SJCRH30 (cell line): ENCODE data around the gene P2RX3. TPM values are rescaled to one million over a fixed set of nuclear protein-coding genes. Genes with fewer than 3 reads are reported as not detected.

Experiments used
- DNase-seq, 2 experiments: peaks; one replicate each; pipeline ENCODE4 v3.0.0-alpha.2; 2015 to 2020
- H3K27ac ChIP-seq: fragments of 250-450 bp; sonication (Bioruptor Pico); 2 replicates; pipeline ENCODE4 v1.5.1; 2020; ENCODE audit warnings: mild to moderate bottlenecking, moderate library complexity
- H3K27me3 ChIP-seq: fragments of 250-450 bp; sonication (Bioruptor Pico); 2 replicates; pipeline ENCODE4 v1.5.1; 2020; ENCODE audit warnings: mild to moderate bottlenecking, moderate library complexity
- H3K36me3 ChIP-seq: fragments of 250-450 bp; sonication (Bioruptor Pico); 2 replicates; pipeline ENCODE4 v1.5.1; 2020; ENCODE audit warnings: mild to moderate bottlenecking, moderate library complexity
- H3K4me1 ChIP-seq: fragments of 250-450 bp; sonication (Bioruptor Pico); 2 replicates; pipeline ENCODE4 v1.5.1; 2020; ENCODE audit warnings: mild to moderate bottlenecking, moderate library complexity
- H3K4me3 ChIP-seq: fragments of 250-450 bp; sonication (Bioruptor Pico); 2 replicates; pipeline ENCODE4 v1.5.1; 2020; ENCODE audit warnings: mild to moderate bottlenecking, moderate library complexity
- H3K9me3 ChIP-seq: fragments of 250-450 bp; sonication (Bioruptor Pico); replicated peaks from 2 replicates; pipeline ENCODE4 v1.5.1; 2020; ENCODE audit warnings: mild to moderate bottlenecking, moderate library complexity
- total RNA-seq: library from RNA; depleted of rRNA; stranded (reverse); fragments of >200 nt; shearing (Covaris generic); gene quantifications from 2 replicates; pipeline ENCODE4 v1.2.3, GENCODE V29; 2014

P2RX3 gene
- total RNA-seq, 1 experiment from 2014 or later: not detected

DNA sequence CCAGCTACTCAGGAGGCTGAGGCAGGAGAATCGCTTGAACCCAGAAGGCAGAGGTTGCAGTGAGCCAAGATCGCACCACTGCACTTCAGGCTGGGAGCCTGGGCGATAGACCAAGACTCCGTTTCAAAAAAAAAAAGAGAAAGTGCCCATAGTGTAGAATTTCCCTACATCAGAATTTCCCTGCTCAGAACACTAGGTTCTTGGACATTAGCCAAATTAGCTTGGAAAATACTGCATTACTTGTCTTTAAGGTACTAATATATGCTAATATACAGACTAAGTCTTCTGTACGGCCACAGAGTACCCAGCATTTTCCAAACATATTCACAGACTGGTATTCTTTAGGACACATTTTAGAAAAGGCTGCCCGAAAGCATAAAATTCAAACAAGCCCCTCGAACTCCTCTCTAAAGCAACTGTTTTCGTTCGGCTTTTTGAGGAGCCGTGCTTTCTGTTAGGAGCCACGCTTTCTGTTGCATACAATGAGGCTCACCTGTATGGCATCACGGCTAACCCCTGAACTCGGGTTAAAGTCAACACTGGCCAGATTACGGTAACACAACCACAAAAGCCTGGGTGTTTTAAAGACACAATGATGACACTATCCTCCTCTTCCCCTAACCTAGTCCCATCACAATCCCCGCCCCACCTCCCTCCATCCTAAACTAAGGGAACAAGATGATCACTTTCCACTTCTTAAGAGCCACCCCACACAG lies 31.8 kb upstream of the P2RX3 start:
- H3K27me3 ChIP-seq: no peaks in the 10 kb centered on the region
- H3K4me3 ChIP-seq: no peak overlapping the region
- H3K4me1 ChIP-seq: peaks cover 17% of the 10 kb centered on the region; the same call in 1 of the 2 replicates
- DNase-seq: no peak
- H3K36me3 ChIP-seq: peaks cover 54% of the 10 kb centered on the region
- no peak overlapping the region for H3K27ac ChIP-seq
- no peaks in the 10 kb centered on the region for H3K9me3 ChIP-seq

DNA sequence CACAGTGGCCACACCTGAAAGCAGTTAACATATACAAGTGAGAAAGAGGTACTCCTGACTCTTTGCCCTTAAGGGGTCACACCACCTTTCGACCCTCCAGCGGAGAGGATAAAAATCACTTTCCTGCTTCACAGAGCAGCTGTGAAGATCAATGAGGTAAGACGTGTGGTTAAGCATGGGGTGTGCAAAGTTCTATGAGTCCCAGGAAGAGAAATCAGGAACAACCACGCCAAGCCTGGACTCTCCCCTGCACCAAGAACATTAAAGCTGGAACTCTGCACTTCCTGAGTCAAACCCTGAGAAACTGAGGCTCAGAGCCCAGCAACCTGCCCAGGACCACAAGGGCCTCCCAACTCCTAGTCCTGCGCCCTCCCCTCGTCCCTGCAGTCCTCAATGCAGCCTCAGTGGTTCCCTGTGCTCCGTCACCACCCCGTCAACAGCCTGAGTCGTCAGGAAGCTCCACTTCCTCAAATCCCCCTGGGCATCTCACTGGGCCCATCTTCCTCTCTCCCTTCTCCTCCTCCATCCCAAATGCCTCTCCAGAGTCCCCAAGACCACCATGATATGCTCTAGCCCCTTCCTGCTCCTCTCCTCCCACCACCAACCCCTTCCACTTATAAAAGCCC lies 31.1 kb upstream of the P2RX3 start:
- H3K4me1 ChIP-seq: peaks cover 23% of the 10 kb centered on the region
- H3K4me3 ChIP-seq: no peak overlapping the region
- H3K9me3 ChIP-seq: no peaks in the 10 kb centered on the region
- H3K27me3 ChIP-seq: no peaks in the 10 kb centered on the region
- DNase-seq: no peak
- no peak overlapping the region for H3K27ac ChIP-seq
- H3K36me3 ChIP-seq: peaks cover 47% of the 10 kb centered on the region

DNA sequence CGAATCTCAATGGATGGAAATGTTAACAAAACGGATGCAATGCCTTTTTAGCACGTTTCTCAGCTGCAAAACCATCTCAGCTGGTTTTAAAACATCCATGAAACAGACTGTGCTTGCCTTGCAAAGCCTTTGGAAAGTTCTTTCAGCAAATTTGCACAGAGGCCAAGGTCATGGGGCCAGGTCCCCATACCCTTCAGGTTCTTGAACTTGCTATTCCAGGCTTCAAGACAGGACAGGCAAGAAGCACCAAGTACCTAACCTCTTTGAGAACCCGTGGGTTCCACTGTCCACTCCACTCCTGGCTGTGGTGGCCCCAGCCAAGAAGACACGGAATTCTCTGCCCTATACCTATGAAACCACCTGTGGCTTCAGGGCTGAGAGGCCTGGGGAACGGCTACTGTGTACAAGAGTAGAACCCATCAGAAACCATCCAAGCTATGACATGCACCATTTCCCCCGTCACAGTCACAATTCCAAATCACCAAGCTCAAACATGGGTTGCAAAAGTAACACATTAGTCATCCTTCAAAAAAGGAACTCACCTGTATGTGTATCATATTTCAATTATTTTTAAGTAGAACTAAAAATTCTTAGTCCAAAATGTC lies 30.4 kb upstream of the P2RX3 start:
- DNase-seq: no peak
- Histone ChIP-seq H3K9me3 (no peaks in the 10 kb centered on the region), H3K36me3 (peaks cover 39% of the 10 kb centered on the region), H3K27ac (no peak overlapping the region), H3K4me1 (peaks cover 23% of the 10 kb centered on the region), H3K27me3 (no peaks in the 10 kb centered on the region), H3K4me3 (no peak overlapping the region)

DNA sequence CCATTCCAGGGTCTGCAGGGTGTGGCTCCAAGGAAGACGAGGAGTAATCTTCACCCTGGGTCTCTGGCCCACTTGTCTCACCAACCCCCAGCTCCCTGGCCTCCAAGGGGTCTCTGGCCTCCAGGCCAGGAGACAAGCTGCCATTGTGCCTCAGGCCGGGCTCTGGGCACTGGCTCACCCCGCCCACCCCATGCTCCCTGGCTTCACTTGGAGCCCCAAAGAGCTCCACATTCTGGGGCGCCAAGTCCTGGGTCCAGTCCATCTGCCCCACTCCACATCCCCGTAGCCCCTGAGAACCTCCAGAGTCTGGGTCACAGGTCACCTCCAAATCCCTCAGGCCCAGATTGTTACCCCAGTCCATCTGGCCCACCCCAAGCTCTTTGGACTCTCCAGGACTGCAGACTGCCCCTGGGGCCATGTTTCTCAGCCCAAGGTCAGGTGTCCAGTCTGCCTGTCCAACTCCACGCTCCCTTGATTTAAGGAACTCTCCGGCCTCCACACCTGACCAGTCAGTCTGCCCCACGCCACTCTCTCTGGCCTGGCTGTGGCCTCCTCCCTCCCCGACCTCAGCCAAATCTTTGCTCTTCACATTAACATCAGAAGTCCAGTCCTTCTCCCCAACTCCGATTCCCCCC lies 29.6 kb upstream of the P2RX3 start:
- no peaks in the 10 kb centered on the region for H3K9me3 ChIP-seq
- peaks cover 23% of the 10 kb centered on the region for H3K4me1 ChIP-seq
- DNase-seq: no peak
- no peak overlapping the region for H3K27ac ChIP-seq
- H3K27me3 ChIP-seq: no peaks in the 10 kb centered on the region
- no peak overlapping the region for H3K4me3 ChIP-seq
- peaks cover 32% of the 10 kb centered on the region for H3K36me3 ChIP-seq

DNA sequence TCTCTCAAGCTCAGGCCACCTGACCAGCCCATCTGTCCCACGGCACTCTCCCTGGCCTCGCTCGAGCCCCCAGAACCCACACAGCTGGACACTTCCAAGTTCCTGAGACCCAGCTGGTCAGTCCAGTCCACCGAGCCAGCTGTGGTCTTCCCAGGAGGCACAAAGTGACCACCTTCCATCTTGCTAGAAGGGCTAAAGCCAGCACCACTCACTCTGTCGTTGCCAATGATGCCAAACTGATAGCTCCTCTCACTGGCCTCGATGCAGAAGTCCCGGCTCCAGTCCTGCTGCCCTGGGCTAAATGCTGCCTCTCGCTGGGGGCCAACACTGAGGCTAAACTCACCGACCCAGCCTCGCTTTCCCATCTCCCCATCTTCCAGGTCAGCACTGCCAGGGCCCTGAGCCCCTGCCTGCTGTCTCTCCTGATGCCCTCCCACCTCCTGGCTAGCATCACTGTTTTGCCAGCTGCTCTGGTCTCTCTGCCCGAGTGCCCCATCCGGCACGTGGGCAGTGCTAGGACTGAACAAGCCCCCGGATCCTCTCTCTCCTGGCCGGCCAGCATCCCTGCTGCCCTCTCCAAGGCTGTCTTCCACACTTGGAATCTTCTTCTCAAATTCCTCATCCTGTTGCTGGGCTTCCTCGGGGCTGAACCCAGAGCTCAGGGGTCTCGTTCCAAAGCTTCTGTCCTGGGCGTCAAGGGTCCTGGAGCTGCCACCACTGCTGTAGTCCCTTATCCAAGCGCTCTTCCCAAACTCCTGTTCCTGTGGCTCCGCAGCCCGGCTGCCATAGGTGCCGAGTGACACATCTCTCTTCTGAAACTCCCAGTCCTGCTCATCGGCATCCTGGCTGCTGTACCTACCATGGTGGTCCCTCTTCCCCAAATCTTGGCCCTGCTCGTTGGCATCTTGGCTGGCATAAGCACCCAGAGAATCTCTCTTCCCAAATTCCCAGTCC lies 28.8 kb upstream of the P2RX3 start:
- H3K27ac ChIP-seq: no peak overlapping the region

DNA sequence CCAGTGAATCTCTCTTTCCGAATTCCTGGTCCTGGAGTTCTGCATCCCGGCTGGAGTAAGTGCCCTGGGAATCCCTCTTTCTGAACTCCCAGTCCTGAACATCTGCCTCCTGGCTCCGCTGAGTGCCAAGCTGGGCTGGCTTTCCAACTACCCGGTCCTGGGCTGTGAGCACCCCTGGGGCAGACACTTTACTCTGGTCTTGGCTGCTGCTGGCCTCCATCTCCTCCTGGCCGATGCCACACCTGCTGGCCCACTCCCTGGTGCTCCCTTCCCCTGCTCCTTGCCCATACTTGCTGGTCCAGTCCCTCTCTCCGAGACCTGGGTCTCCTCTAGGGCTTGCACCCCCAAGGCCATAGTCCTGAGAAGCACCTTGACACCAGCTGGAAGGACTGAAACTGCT lies 28.1 kb upstream of the P2RX3 start:
- Histone ChIP-seq H3K4me3 (no peak overlapping the region), H3K36me3 (peaks cover 27% of the 10 kb centered on the region), H3K4me1 (peaks cover 25% of the 10 kb centered on the region), H3K27me3 (no peaks in the 10 kb centered on the region), H3K27ac (no peak overlapping the region), H3K9me3 (no peaks in the 10 kb centered on the region)
- DNase-seq: no peak

More for the DNA sequence above, 28.8 kb upstream of the P2RX3 start:
- Histone ChIP-seq H3K4me1 (peaks cover 23% of the 10 kb centered on the region), H3K9me3 (no peaks in the 10 kb centered on the region), H3K4me3 (no peak overlapping the region), H3K36me3 (peaks cover 29% of the 10 kb centered on the region), H3K27me3 (no peaks in the 10 kb centered on the region)
- DNase-seq: no peak

DNA sequence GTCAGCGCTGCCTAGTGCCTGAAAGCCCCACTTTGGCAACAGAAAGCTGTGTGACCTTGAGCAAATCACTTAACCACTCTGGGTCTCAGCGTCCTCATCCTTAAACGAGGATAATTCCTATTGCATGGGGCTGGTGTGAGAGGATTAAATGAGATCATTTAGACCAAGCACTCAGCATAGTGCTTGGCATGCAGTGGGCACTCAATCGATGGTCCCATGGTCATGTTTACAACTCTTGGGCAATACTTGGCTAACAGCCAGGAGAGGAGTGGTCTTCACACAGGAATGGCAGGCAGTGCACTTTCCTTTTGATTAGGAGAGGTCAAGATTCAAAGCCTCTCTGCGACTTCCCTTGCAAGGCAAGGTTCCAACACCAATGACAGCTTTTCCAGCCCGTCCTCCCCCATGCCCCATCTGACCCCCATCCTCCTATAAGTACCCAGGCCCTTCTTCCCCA lies 27.5 kb upstream of the P2RX3 start:
- peak overlapping the region; percentile 81 for H3K4me3 ChIP-seq
- H3K4me1 ChIP-seq: peaks cover 31% of the 10 kb centered on the region
- DNase-seq: peak in 1 of 2 experiments; percentile 49
- H3K36me3 ChIP-seq: peaks cover 23% of the 10 kb centered on the region
- H3K9me3 ChIP-seq: no peaks in the 10 kb centered on the region
- H3K27me3 ChIP-seq: no peaks in the 10 kb centered on the region
- peak overlapping the region; percentile 95 for H3K27ac ChIP-seq

DNA sequence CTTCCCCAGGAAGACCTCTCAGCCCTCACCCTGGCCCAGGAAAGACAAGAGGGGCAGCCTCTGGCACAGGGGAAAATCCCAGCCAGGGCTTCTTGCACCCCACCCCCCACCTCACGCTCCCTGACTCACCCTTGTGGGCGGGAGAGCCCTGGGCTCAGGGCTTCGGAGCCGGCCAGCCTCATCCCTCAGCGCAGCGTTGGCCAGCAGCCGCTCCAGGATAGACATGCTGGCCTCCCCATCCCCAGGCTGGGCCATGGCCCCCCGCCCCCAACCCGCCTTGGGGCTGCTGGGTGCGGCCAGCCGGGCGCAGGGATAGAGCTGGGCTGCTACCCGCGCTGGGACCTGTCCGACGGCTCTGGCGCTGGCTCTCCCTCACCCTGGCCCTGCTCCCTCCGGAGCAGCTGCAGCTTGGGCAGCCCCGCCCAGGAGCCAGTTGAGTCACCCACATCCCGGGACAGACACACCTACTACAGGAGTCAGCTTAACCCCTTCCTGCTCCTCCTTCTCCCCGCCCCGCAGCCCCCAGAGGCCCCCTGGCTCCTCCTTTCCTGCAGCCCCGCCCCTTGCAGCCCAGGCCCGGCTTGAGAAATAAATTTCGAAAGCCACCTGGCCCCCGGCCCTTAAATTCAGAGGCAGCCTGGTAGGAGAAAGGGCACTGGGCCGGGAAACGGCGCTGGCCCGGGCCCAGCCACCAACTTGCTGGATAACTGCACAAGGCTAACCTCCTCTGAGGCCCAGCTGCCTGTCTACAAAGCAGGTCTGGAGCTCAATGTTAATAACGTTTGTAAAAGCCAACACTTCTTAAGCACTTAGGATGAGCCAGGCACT lies 26.8 kb upstream of the P2RX3 start:
- H3K27me3 ChIP-seq: no peaks in the 10 kb centered on the region
- peak overlapping the region; percentile 95 for H3K27ac ChIP-seq
- H3K36me3 ChIP-seq: peaks cover 21% of the 10 kb centered on the region
- peak; percentile 97 to 98 for DNase-seq
- H3K9me3 ChIP-seq: no peaks in the 10 kb centered on the region
- H3K4me3 ChIP-seq: peak overlapping the region; percentile 81
- H3K4me1 ChIP-seq: peaks cover 36% of the 10 kb centered on the region

DNA sequence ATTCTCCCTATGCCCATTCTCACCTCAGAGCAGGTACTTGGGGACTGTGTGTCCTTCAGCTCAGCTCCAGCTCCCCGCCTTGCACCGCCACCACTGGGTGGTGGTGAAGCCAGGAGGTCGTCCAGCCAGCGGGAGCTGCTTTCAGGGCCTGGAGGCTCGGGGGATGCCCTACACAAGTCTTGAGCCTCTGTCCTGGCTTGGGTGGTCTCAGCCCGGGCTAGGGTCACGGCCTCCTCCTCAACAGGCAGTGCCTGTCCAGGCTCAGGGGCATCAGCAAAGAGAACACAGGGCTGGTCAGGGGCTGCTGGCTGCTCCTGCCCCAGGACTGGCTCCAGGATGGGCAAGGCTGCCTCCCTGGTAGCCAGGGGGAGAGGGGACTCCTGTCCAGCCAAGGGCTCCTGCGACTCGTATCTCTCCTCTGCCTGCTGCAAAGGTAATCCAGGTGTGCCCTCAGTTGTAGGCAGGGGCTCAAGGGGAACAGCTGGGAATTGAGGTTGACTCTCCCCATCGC lies 25.6 kb upstream of the P2RX3 start:
- Histone ChIP-seq H3K4me3 (no peak overlapping the region), H3K27ac (no peak overlapping the region), H3K27me3 (no peaks in the 10 kb centered on the region), H3K9me3 (no peaks in the 10 kb centered on the region), H3K36me3 (peaks cover 25% of the 10 kb centered on the region), H3K4me1 (peaks cover 36% of the 10 kb centered on the region)
- DNase-seq: no peak

DNA sequence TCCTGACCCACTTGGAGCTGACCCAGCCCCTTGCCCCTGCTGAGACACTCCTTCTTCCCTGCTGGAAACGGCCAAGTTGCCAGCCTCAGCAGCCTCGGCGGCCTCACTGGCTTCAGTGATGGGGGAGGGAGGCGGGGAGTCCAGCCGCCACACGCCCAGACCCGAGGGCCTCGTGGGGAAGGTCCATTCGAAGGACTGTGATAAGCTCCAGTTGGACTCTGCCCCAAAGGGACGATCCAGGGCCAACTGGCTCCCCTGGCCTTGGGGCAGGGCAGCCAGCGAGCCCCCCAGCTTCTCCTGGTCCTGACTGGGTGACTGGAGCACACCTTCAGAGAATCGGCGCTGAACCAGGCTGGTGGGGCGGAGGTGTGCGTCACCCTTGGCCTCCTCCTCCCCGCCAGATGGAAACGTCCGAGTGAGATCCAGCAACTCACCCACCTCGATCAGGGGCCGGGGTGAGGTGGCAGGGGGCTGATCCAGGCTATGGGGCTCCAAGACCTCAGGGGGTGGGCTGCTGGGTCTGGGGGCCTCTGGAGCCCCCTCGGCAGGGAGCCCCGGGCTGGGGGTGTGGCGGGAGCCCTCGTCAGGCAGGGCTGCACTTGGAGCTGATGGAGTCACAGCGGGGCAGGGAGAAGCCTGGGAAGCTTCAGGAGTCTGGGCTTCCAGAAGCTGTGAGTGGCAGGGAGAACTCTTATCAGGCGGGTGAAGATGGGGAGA lies 24.9 kb upstream of the P2RX3 start:
- H3K4me1 ChIP-seq: peaks cover 35% of the 10 kb centered on the region

DNA sequence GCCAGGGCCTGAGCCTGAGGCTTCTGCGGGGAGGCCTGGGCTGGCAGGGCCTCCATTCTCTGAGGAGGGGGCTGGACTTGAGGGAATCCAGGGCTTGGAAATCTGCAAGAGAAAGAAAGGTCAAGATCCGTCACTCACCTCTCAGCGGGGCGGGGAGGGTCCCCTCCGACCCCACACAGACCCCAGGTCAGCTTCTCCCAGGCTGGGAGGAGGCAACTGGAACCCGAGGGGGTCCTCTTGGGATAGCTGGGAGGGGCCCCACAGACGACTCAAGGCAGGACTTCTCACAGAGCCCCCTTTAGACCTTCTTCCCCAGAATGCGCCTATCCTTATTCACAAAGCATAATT lies 24.4 kb upstream of the P2RX3 start:
- H3K4me3 ChIP-seq: no peak overlapping the region
- H3K36me3 ChIP-seq: peaks cover 33% of the 10 kb centered on the region
- DNase-seq: no peak
- no peaks in the 10 kb centered on the region for H3K27me3 ChIP-seq
- peaks cover 34% of the 10 kb centered on the region for H3K4me1 ChIP-seq
- H3K9me3 ChIP-seq: no peaks in the 10 kb centered on the region
- no peak overlapping the region for H3K27ac ChIP-seq

More for the DNA sequence above, 24.9 kb upstream of the P2RX3 start:
- Histone ChIP-seq H3K36me3 (peaks cover 30% of the 10 kb centered on the region), H3K4me3 (no peak overlapping the region), H3K27me3 (no peaks in the 10 kb centered on the region), H3K27ac (no peak overlapping the region), H3K9me3 (no peaks in the 10 kb centered on the region)
- no peak for DNase-seq

DNA sequence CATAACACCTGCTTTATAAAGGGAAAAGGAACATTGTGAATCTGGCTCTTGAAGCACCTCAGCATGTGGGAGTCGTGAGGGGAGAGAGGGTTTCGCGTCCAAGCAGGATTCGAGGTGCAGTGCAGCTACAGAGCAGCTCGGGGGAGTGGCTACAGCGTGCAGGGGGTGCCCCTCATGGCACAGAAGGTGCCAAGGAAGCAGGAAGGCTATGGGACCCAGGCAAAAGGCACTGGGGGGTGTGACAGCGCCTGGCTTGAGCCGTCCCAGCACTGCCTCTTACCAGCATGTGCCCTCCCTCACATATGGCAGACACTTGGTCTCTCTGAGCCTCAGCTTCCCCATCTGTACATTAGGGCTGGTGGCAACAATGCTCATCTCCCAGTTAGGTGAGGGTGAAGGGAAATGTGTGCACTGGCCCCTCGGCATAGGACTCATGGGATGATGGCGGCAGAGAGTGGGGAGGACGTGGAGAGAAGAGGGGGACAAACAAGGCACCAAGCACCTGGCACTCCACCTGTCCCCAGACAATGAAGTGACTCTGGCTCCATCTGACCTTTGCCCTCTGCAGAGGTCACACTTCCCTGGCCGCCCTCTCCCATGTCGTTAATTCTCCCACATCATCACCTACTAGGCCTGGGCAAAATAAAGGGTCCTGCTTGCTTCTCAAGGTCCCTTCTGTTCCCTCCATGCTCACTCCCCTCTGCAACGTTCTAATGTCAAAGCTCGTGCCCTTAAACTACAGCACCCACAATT lies 23.8 kb upstream of the P2RX3 start:
- Histone ChIP-seq H3K27ac (no peak overlapping the region), H3K27me3 (no peaks in the 10 kb centered on the region), H3K36me3 (peaks cover 36% of the 10 kb centered on the region), H3K4me1 (peaks cover 32% of the 10 kb centered on the region), H3K4me3 (no peak overlapping the region), H3K9me3 (no peaks in the 10 kb centered on the region)
- DNase-seq: no peak
